ENCODE results near the gene RCBTB1.
"Not testable (repeated sequence)": the region's sequence is repeated elsewhere in the genome, so short reads cannot be mapped to it uniquely, and the experiment has no call there.

Gene RCBTB1

DNA sequence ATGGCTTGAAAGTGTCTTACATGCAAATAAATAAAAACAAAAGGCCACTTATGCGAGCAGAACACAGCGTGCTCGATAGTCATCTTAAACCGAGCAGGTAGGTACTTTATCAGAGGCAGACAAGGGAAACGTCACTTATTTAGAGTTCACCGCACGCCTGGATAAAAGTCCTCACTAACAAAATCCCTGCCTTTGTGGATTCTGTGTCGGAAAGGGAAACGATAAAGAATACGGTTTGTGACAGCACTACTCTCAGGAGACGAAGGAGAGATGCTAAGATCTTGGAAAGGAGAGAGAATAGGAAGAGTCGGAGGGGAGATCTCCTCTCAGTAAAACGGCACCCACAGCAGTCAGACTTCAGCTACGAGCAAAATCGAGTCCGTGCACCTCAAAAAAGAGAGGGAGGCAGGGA is 581 bp downstream of the RCBTB1 start:
- peak overlapping the region; percentile 96 for H3K4me3 Mint-ChIP-seq
- no peaks in the 10 kb centered on the region for H3K9me3 Mint-ChIP-seq (ENCODE audit: low read depth)
- H3K36me3 Mint-ChIP-seq, result peaks cover 9% of the 10 kb centered on the region
- peak overlapping the region; percentile 97 for H3K27ac Mint-ChIP-seq
- no peaks in the 10 kb centered on the region for H3K27me3 Mint-ChIP-seq
- H3K4me1 Mint-ChIP-seq (ENCODE audit: low read depth), result peaks cover 25% of the 10 kb centered on the region

DNA sequence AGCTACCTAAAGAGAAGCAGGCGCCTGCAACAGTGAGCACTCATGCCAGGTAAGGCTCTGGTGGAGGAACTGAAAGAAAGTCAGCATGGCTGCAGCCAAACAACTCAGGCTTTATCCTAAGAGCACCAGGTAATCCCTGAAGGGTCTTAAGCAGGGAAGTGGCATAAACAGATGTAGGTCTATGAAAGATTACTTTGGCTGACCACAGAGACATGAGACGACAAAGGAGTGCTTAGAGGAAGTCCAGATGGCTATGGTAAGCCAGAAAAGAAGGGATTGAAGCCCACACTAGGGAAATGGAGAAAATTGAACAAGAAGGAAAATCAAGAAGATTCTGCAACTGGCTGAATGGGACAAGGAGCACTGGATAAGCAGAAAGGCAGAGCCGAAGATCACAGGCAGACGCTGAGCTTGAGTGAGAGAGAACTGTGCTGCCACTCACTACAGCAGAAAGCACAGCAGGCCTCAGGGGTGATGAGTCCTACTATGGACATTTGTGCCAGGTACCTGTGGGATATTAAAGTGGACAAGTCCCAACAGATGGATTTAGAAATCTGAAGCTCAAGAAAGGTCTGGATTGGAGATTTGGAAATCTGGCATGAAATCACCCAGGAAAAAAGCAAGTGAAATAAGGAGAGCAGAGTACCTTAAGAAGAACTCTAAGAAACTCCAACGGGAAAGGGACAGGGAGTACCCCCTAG is 4.2 kb downstream of the RCBTB1 start:
- no peak overlapping the region for H3K27ac Mint-ChIP-seq
- no peaks in the 10 kb centered on the region for H3K27me3 Mint-ChIP-seq
- peaks cover 9% of the 10 kb centered on the region for H3K36me3 Mint-ChIP-seq
- no peak overlapping the region for H3K4me3 Mint-ChIP-seq
- peaks cover 26% of the 10 kb centered on the region for H3K4me1 Mint-ChIP-seq (ENCODE audit: low read depth)
- no peaks in the 10 kb centered on the region for H3K9me3 Mint-ChIP-seq (ENCODE audit: low read depth)

DNA sequence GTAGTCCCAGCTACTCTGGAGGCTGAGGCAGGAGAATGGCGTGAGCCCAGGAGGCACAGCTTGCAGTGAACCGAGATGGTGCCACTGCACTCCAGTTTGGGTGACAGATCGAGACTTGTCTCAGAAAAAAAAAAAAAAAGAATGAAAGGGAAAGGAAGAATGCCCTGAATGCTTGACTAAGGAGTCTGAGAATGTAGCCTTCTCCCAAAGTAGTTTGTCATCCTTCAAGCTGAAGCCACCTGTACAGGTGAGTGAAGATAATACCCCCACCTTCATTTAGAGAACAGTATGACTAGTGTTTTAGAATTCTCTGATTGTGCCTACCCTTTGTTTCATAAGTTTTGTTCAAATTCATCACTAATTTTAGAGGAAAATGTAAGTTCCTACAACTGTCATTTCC is 5.9 kb downstream of the RCBTB1 start:
- Mint-ChIP-seq H3K4me3 (no peak overlapping the region), H3K27me3 (no peaks in the 10 kb centered on the region), H3K4me1 (ENCODE audit: low read depth) (peaks cover 23% of the 10 kb centered on the region), H3K9me3 (ENCODE audit: low read depth) (no peaks in the 10 kb centered on the region), H3K27ac (no peak overlapping the region), H3K36me3 (peaks cover 14% of the 10 kb centered on the region)

DNA sequence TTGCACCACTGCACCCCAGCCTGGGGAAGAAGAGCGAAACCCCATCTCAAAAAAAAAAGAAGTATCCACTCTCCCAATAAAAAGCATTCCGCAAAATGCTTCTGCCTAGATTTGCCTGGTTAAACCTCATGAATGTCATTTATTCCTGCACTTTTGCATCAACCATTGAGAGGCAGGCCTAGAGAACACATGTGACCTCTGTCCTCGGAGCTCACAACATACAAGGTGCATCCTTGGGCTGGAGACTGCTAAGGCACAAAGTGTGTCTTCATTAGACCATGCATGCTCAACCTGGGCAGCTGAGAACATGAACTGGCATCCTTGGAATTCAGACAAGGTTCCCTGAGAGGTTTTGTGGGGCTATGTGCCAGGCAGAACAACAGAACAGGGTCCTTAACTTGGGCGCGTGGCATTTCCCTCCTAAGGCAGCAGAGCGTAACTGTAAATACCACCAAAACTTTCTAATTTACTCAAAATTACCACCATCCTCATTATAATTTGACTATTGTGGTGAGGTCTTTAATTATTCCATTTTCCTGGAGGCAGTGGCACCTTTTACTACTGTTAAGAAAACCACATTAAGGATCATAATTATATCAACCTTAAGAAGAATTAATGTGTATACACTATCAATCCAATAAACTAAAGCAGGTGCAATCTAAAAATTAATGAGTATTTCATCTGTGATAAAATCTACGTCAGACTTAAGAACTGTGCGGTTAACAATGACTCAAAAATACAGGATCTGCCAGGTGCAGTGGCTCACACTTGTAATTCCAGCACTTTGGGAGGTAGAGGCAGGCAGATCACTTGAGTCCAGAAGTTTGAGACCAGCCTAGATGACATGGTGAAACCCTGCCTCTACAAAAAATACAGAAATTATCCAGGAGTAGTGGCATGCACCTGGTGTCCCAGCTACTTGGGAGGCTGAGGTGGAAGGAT is 13.8 kb downstream of the RCBTB1 start:
- Mint-ChIP-seq H3K27me3 (no peaks in the 10 kb centered on the region), H3K4me3 (no peak overlapping the region), H3K27ac (no peak overlapping the region), H3K36me3 (peaks cover 13% of the 10 kb centered on the region), H3K9me3 (ENCODE audit: low read depth) (no peaks in the 10 kb centered on the region), H3K4me1 (ENCODE audit: low read depth) (peaks cover 23% of the 10 kb centered on the region)

DNA sequence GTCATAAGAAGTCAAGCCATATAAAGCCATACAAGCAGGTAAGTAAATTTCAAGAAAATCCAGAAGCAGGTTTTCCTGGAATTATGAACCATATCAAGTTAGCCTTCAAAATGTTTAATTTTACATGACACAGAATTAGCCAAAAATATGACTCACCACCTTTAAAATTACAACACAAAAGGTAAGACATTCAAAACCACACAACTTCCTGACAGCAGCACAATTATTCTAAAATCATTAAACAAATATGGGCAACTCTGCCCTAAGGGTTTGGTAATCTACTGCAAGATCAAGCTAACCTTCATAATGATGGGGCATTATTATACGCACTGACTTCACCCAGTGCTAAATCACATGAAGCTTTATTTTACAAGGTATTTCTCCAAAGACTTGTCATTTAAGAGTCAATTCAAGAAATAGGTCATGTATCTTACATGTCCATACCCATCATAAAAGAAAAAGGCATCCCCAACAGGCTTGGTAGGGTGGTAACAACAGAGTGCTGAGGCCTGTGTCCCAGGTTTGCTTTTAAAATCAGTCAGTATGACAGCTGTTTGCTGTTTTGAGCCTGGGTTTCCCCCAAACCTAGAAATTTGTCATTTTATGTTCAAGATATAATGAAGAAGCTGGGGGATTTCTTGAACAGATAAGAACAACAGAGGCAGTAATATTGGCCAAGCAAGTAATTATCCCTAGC is 15.2 kb downstream of the RCBTB1 start:
- Mint-ChIP-seq H3K27me3 (no peaks in the 10 kb centered on the region), H3K4me1 (ENCODE audit: low read depth) (peaks cover 23% of the 10 kb centered on the region), H3K27ac (peak overlapping the region; percentile 50), H3K36me3 (peaks cover 14% of the 10 kb centered on the region), H3K4me3 (peak overlapping the region; percentile 18), H3K9me3 (ENCODE audit: low read depth) (no peaks in the 10 kb centered on the region)

DNA sequence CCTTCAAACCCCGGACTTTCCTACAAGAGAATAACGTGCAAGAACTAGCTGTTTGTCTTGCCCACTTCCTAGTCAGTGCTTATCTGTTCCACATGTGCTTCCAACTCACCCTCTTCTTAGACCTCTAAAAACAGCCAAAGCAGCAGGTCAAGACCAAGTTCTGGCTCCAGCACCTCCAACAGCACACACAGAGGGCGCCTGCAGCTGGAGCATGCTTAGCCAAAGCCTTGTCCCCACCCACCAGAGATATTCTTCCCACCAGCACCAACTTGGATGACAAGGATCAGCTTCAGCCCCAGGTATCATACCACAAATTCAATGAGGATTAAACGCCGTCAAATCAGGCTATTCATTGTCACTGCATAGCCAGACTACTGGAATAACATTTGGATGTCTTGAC is 17.9 kb downstream of the RCBTB1 start:
- no peaks in the 10 kb centered on the region for H3K9me3 Mint-ChIP-seq (ENCODE audit: low read depth)
- no peaks in the 10 kb centered on the region for H3K27me3 Mint-ChIP-seq
- H3K27ac Mint-ChIP-seq, result no peak overlapping the region
- H3K4me1 Mint-ChIP-seq (ENCODE audit: low read depth), result peaks cover 22% of the 10 kb centered on the region
- H3K4me3 Mint-ChIP-seq, result no peak overlapping the region
- H3K36me3 Mint-ChIP-seq, result peaks cover 14% of the 10 kb centered on the region

DNA sequence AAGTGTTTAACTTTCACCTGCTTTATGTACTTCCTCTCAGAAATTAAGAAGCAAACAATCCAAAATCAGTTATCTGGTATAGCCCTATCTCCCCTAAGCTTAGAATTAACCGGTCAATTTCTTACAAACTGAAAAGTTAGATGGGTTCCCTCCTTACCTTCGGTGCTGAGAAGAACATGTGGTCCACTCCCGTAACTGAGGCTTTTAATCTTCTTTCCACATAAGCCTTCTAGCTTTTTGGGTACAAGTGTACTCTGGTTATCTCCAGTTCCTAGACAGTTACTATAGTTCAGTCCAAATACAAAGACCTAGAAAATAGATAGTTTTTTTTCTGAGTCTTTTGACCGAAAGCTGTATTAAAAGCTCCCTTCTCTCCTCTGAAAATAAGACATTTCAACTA is 18.9 kb downstream of the RCBTB1 start:
- H3K27ac Mint-ChIP-seq, result no peak overlapping the region
- H3K4me1 Mint-ChIP-seq (ENCODE audit: low read depth), result peaks cover 20% of the 10 kb centered on the region
- H3K36me3 Mint-ChIP-seq, result peaks cover 13% of the 10 kb centered on the region
- no peaks in the 10 kb centered on the region for H3K9me3 Mint-ChIP-seq (ENCODE audit: low read depth)
- H3K27me3 Mint-ChIP-seq, result no peaks in the 10 kb centered on the region
- no peak overlapping the region for H3K4me3 Mint-ChIP-seq

DNA sequence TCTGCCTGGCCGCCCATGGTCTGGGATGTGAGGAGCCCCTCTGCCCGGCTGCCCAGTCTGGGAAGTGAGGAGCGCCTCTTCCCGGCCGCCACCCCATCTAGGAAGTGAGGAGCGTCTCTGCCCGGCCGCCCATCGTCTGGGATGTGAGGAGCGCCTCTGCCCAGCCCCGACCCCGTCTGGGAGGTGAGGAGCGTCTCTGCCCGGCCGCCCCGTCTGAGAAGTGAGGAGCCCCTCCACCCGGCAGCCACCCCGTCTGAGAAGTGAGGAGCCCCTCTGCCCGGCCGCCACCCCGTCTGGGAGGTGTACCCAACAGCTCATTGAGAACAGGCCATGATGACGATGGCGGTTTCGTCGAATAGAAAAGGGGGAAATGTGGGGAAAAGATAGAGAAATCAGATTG is 19.9 kb downstream of the RCBTB1 start:
- H3K9me3 Mint-ChIP-seq (ENCODE audit: low read depth); H3K27me3 Mint-ChIP-seq; H3K27ac Mint-ChIP-seq; H3K4me3 Mint-ChIP-seq: not testable (repeated sequence)
- peaks cover 18% of the 10 kb centered on the region for H3K36me3 Mint-ChIP-seq
- peaks cover 21% of the 10 kb centered on the region for H3K4me1 Mint-ChIP-seq (ENCODE audit: low read depth)

DNA sequence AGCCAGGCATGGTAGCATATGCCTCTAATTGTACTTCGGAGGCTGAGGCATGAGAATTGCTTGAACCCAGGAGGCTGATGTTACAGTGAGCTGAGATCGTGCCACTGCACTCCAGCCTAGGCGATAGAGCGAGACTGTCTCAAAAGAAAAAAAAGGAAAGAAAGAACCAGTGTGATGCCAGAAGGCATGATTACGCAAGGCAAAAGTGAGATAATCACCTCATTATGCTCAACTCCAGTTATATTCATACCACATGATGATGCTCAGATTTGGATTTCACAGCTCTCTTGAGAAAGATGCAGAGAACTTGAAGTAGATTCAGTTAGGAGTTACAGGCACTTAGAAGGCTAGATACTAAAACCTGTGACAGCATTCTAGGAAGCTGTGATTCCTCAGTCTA is 21.8 kb downstream of the RCBTB1 start:
- Mint-ChIP-seq H3K36me3 (peaks cover 30% of the 10 kb centered on the region), H3K9me3 (ENCODE audit: low read depth) (no peaks in the 10 kb centered on the region), H3K27ac (no peak overlapping the region), H3K4me1 (ENCODE audit: low read depth) (peaks cover 15% of the 10 kb centered on the region), H3K27me3 (no peaks in the 10 kb centered on the region), H3K4me3 (no peak overlapping the region)

DNA sequence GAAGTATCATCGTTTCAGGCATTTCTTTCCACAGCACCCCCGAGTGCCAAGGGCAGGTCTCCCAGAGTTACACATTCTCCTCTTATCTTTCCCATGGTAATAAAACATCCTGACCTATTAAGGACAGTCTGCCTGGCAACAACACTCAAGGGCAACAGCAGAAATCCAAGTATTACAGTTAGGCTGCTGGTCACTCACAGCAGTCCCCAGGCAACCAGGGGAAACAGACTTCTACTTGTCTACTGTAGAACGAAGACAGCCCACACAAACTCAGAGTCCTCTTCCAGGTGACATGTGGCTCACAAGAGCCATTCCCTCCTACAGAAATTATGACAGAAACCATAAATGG is 24.3 kb downstream of the RCBTB1 start:
- Mint-ChIP-seq H3K27ac (no peak overlapping the region), H3K36me3 (peaks cover 29% of the 10 kb centered on the region), H3K9me3 (ENCODE audit: low read depth) (no peaks in the 10 kb centered on the region), H3K4me1 (ENCODE audit: low read depth) (peaks cover 15% of the 10 kb centered on the region), H3K4me3 (no peak overlapping the region), H3K27me3 (no peaks in the 10 kb centered on the region)

DNA sequence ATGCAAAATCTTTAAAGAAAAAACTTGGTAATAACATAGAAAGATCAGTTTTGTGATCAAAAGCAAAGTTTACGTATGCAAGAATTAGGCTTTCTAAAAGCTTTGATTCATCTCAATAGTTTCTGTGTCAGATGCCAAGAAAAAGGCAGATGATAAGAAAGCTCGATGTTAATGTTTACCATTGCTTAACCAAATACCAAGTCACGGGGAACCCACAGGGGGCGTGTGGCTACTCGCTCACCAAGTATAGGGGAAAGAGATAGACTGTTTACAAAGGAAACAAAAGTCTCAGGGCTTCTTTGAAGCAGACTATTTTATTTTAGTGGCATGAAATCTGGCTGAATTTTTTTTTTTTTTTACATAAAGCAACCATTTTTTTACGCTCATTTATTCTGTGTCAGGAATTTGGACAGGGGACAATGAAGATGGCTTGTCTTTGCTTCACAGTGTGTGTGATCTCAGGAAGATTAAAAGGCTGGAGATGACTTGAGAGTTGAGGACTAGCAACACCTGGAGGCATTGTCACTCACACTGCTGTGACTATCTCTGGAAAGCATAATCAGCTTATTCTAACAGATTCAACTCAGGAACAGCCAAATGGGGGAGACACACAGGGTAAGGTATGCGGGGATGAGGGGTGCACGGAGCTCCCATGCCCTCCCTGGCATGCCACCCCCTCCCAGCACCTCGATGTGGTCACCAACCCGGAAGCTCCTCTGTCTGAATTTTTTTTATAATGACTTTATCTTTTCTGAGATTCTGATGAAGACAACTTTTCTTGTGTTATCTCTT is 24.9 kb downstream of the RCBTB1 start:
- Mint-ChIP-seq H3K27ac (no peak overlapping the region), H3K36me3 (peaks cover 29% of the 10 kb centered on the region), H3K4me1 (ENCODE audit: low read depth) (peaks cover 15% of the 10 kb centered on the region), H3K27me3 (no peaks in the 10 kb centered on the region), H3K4me3 (no peak overlapping the region), H3K9me3 (ENCODE audit: low read depth) (no peaks in the 10 kb centered on the region)

DNA sequence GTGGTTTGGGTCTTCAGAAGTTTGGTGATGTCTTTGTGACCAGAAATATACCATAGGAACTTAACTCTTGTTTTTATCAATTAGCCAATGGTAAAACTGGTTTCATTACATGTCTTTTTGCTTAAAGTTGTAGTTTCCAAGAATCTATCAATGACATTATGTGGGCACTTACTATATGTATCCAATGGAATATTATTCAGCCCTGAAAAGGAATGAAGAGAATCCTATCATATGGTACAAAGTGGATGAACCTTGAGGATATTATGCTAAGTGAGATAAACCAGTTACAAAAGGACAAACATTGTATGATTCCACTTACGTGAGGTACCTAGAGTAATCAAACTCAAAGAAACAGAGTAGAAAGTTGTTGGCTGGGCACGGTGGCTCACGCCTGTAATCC is 26.4 kb downstream of the RCBTB1 start:
- Mint-ChIP-seq H3K9me3 (ENCODE audit: low read depth) (no peaks in the 10 kb centered on the region), H3K36me3 (peaks cover 33% of the 10 kb centered on the region), H3K27ac (peak overlapping the region; percentile 68), H3K4me1 (ENCODE audit: low read depth) (peaks cover 15% of the 10 kb centered on the region), H3K4me3 (no peak overlapping the region), H3K27me3 (no peaks in the 10 kb centered on the region)

DNA sequence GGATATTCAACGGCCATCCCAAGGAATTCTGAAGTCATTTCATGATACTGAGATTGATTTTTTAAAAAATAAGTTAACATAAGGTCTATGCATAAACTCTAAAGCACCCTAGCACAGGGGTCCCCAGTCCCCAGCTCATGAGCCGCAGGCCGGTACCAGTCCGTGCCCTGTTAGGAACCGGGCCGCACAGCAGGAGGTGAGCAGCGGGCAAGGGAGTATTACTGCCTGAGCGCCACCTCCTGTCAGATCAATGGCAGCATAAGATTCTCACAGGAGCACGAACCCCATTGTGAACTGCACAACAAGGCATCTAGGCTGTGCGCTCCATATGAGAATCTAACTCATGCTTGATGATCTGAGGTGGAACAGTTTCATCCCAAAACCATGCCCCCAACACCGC is 31.0 kb downstream of the RCBTB1 start:
- Mint-ChIP-seq H3K4me1 (ENCODE audit: low read depth) (no peaks in the 10 kb centered on the region), H3K36me3 (peaks cover 22% of the 10 kb centered on the region), H3K4me3 (no peak overlapping the region), H3K27me3 (no peaks in the 10 kb centered on the region), H3K27ac (no peak overlapping the region), H3K9me3 (ENCODE audit: low read depth) (no peaks in the 10 kb centered on the region)

DNA sequence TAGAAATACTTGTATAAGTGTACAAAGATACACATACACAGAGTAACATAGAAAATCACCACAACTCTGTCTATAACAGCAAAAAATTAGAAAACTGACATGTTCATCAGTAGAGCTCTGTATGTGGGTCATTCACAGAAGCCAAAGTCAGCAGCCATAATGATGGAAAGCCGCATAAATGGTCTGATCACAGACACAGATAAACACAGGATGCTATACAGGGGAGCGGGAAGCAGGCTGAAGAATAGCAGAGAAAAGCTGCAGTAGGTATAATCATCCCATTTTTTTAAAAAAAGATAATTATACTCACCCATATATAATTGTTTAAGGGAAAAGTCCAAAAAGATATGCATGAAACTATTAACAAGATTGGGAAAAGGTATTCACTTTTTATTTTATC is 31.5 kb downstream of the RCBTB1 start:
- H3K27ac Mint-ChIP-seq, result no peak overlapping the region
- no peaks in the 10 kb centered on the region for H3K4me1 Mint-ChIP-seq (ENCODE audit: low read depth)
- peaks cover 18% of the 10 kb centered on the region for H3K36me3 Mint-ChIP-seq
- H3K9me3 Mint-ChIP-seq (ENCODE audit: low read depth), result no peaks in the 10 kb centered on the region
- H3K4me3 Mint-ChIP-seq, result no peak overlapping the region
- no peaks in the 10 kb centered on the region for H3K27me3 Mint-ChIP-seq

All from activated naive CD8-positive, alpha-beta T cell (primary cell).